ENCODE measurements around the gene CELF6.

GRCh38 chr15:72288796-72289596, 31.0 kb downstream of the CELF6 start:
- TF ChIP-seq POLR2A (IDR thresholded peaks at IDR 0.05) (no peak), CTCF (IDR thresholded peaks at IDR 0.05) (no peak)

Data from lower leg skin (tissue), 3 donors.